ENCODE data around the gene SLC6A17. TPM values are rescaled to one million over a fixed set of nuclear protein-coding genes. Genes with fewer than 3 reads are reported as not detected.
A peak's percentile ranks its signal among the peaks of the same experiment; 100 is the strongest.

The SLC6A17 gene
- total RNA-seq, 1 donor from 2014 or later: 13.9 TPM

- DNase-seq: no peak
Observed at GRCh38 chr1:110223127-110223526, 72.8 kb downstream of the SLC6A17 start.

- DNase-seq: no peak
Observed at GRCh38 chr1:110223581-110223980, 73.3 kb downstream of the SLC6A17 start.

- no peak for DNase-seq
Observed at GRCh38 chr1:110224240-110224995, 74.1 kb downstream of the SLC6A17 start.

- no peak for DNase-seq
Observed at GRCh38 chr1:110225212-110225611, 74.9 kb downstream of the SLC6A17 start.

GRCh38 chr1:110225756-110226404 is 75.6 kb downstream of the SLC6A17 start:
- no peak for DNase-seq

- no peak for DNase-seq
Observed at GRCh38 chr1:110227774-110228173, 77.5 kb downstream of the SLC6A17 start.

- no peak for DNase-seq
Observed at GRCh38 chr1:110228381-110228780, 78.1 kb downstream of the SLC6A17 start.

GRCh38 chr1:110228869-110229268 is 78.6 kb downstream of the SLC6A17 start:
- no peak for DNase-seq

GRCh38 chr1:110229348-110230001 is 79.2 kb downstream of the SLC6A17 start:
- peak; percentile 51 for DNase-seq

GRCh38 chr1:110230381-110231199 is 80.3 kb downstream of the SLC6A17 start:
- DNase-seq: no peak

GRCh38 chr1:110233861-110234260 is 83.6 kb downstream of the SLC6A17 start:
- no peak for DNase-seq

GRCh38 chr1:110234691-110235090 is 84.4 kb downstream of the SLC6A17 start:
- no peak for DNase-seq

GRCh38 chr1:110235181-110235833 is 85.0 kb downstream of the SLC6A17 start:
- no peak for DNase-seq

- DNase-seq: no peak
Observed at GRCh38 chr1:110235834-110236682, 85.8 kb downstream of the SLC6A17 start.

- no peak for DNase-seq
Observed at GRCh38 chr1:110237386-110238152, 87.3 kb downstream of the SLC6A17 start.

- DNase-seq: no peak
Observed at GRCh38 chr1:110239441-110240430, 89.4 kb downstream of the SLC6A17 start.

- no peak for DNase-seq
Observed at GRCh38 chr1:110240476-110241210, 90.3 kb downstream of the SLC6A17 start.

- no peak for DNase-seq
Observed at GRCh38 chr1:110241516-110241915, 91.2 kb downstream of the SLC6A17 start.

Data from occipital lobe (tissue), 2 donors.